Measurements from ENCODE around the gene REV1. TPM values are rescaled to one million over a fixed set of nuclear protein-coding genes. Genes with fewer than 3 reads are reported as not detected.

The REV1 gene
- total RNA-seq, 1 experiment from 2014 or later: 49.0 TPM

- CTCF ChIA-PET: interaction anchor here (0.6 kb wide), 1 partner anchor 18 kb away, joined by 6 read pairs; no protein-coding TSS in a partner anchor
- no peak for TF ChIP-seq CTCF (IDR thresholded peaks at IDR 0.05; ENCODE audit: unreplicated experiment)
- H3K9me3 Mint-ChIP-seq (ENCODE audit: low read depth, unreplicated experiment): no peaks in the 10 kb centered on the region
- peaks cover 17% of the 10 kb centered on the region for H3K36me3 Mint-ChIP-seq (ENCODE audit: insufficient read depth, unreplicated experiment)
- no peaks in the 10 kb centered on the region for H3K4me1 Mint-ChIP-seq (ENCODE audit: low read depth, unreplicated experiment)
- intact Hi-C loops (cut with micrococcal nuclease; ENCODE audit: unreplicated experiment): no loop called here
- H3K27ac Mint-ChIP-seq (ENCODE audit: unreplicated experiment): no peak overlapping the region
- no peak for DNase-seq
- no peaks in the 10 kb centered on the region for H3K27me3 Mint-ChIP-seq (ENCODE audit: unreplicated experiment)
- no peak overlapping the region for H3K4me3 Mint-ChIP-seq (ENCODE audit: low read depth, unreplicated experiment)
- BruUV-seq (replicated peaks): no TSS peak
These were observed 100.4 kb downstream of the REV1 start for GRCh38 chr2:99389371-99389770.

GRCh38 chr2:99388892-99389291, 100.9 kb downstream of the REV1 start:
- intact Hi-C loops (cut with micrococcal nuclease; ENCODE audit: unreplicated experiment): no loop called here
- H3K27ac Mint-ChIP-seq (ENCODE audit: unreplicated experiment): no peak overlapping the region
- no peak for TF ChIP-seq CTCF (IDR thresholded peaks at IDR 0.05; ENCODE audit: unreplicated experiment)
- H3K4me3 Mint-ChIP-seq (ENCODE audit: low read depth, unreplicated experiment): no peak overlapping the region
- H3K9me3 Mint-ChIP-seq (ENCODE audit: low read depth, unreplicated experiment): no peaks in the 10 kb centered on the region
- BruUV-seq (replicated peaks): no TSS peak
- CTCF ChIA-PET: no interaction called here
- peaks cover 16% of the 10 kb centered on the region for H3K36me3 Mint-ChIP-seq (ENCODE audit: insufficient read depth, unreplicated experiment)
- DNase-seq: no peak
- H3K27me3 Mint-ChIP-seq (ENCODE audit: unreplicated experiment): no peaks in the 10 kb centered on the region
- no peaks in the 10 kb centered on the region for H3K4me1 Mint-ChIP-seq (ENCODE audit: low read depth, unreplicated experiment)

- no peak for DNase-seq
- Mint-ChIP-seq H3K27me3 (ENCODE audit: unreplicated experiment) (no peaks in the 10 kb centered on the region), H3K9me3 (ENCODE audit: low read depth, unreplicated experiment) (no peaks in the 10 kb centered on the region), H3K27ac (ENCODE audit: unreplicated experiment) (no peak overlapping the region), H3K4me3 (ENCODE audit: low read depth, unreplicated experiment) (no peak overlapping the region), H3K36me3 (ENCODE audit: insufficient read depth, unreplicated experiment) (peaks cover 25% of the 10 kb centered on the region), H3K4me1 (ENCODE audit: low read depth, unreplicated experiment) (no peaks in the 10 kb centered on the region)
- no TSS peak for BruUV-seq (replicated peaks)
- intact Hi-C loops (cut with micrococcal nuclease; ENCODE audit: unreplicated experiment): no loop called here
- TF ChIP-seq CTCF (IDR thresholded peaks at IDR 0.05; ENCODE audit: unreplicated experiment): no peak
- CTCF ChIA-PET: no interaction called here
These were observed 103.8 kb downstream of the REV1 start for GRCh38 chr2:99386011-99386410.

- no peak for DNase-seq
- no TSS peak for BruUV-seq (replicated peaks)
- no peaks in the 10 kb centered on the region for H3K9me3 Mint-ChIP-seq (ENCODE audit: low read depth, unreplicated experiment)
- H3K4me1 Mint-ChIP-seq (ENCODE audit: low read depth, unreplicated experiment): no peaks in the 10 kb centered on the region
- CTCF ChIA-PET: no interaction called here
- no peak overlapping the region for H3K27ac Mint-ChIP-seq (ENCODE audit: unreplicated experiment)
- TF ChIP-seq CTCF (IDR thresholded peaks at IDR 0.05; ENCODE audit: unreplicated experiment): no peak
- intact Hi-C loops (cut with micrococcal nuclease; ENCODE audit: unreplicated experiment): no loop called here
- no peak overlapping the region for H3K4me3 Mint-ChIP-seq (ENCODE audit: low read depth, unreplicated experiment)
- peaks cover 35% of the 10 kb centered on the region for H3K36me3 Mint-ChIP-seq (ENCODE audit: insufficient read depth, unreplicated experiment)
- no peaks in the 10 kb centered on the region for H3K27me3 Mint-ChIP-seq (ENCODE audit: unreplicated experiment)
These were observed 107.7 kb downstream of the REV1 start for GRCh38 chr2:99382143-99382542.

Measured in Calu3 (cell line).